Measurements from ENCODE around the gene ERICH4.
"Not testable (repeated sequence)": the region's sequence is repeated elsewhere in the genome, so short reads cannot be mapped to it uniquely, and the experiment has no call there.

The ERICH4 gene

DNA sequence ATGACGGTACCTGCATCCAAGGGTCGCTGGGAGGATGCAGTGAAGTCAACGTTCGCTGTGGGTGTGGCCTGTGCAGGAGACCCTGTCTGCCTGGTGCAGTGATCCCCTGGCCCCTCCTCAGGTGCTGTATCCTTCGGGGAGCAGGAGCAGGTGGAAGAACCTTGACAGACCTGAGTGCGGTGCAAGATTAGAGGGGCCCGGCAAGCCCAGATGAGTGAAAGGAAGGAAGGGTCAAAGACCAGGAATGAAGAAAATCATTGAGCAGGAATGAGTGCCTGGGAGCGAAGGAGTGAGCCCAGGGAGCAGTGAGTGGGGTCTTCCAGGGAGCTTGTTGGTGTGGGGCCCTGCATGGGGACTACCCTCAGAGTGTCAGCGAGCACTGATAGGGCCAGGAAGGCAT, 28.5 kb upstream of the ERICH4 start:
- DNase-seq (ENCODE audit: low read depth), result no peak

DNA sequence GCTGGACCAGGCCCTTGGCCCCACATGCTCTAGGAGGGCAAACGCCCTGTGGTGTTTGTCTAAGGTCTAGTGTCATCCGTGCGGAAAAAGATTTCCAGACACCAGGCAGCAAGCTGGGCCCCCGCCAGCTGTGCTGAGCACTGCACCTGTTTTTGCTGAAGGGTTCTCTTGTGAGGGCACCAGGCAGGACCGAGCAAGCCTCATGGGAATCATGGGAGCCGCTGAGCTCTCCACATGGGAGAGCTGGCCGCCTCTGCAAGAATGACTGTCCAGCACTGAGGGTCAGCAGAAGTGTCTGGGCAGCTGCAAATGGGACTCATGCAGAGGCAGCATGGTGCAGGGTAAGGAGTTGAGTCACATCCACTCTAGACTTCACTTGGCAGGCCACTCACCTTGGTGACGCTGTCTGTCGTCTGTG, 27.8 kb upstream of the ERICH4 start:
- no peak for DNase-seq (ENCODE audit: low read depth)

DNA sequence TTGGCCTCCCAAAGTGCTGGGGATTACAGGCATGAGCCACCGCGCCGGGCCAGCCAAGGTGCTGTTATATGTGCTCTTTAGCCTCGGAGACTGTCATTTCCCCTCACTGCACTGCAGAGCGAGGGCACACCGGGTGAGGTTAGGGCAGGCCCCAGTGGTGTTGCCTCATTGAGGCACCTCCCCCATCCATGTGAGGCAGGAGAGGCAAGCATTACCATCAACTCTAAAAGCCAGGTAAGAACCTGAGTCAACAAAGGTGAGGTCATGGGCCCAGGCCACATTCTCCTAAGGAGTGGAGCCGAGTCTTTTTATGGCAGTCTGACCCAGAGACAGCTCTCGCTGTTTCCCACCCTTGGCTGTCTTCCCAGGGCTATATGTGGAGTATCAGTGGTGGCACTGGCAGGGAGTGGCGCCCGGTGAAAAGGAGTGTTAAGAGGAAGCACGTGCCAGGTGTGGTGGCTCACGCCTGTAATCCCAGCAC, 26.7 kb upstream of the ERICH4 start:
- no peak for DNase-seq (ENCODE audit: low read depth)

DNA sequence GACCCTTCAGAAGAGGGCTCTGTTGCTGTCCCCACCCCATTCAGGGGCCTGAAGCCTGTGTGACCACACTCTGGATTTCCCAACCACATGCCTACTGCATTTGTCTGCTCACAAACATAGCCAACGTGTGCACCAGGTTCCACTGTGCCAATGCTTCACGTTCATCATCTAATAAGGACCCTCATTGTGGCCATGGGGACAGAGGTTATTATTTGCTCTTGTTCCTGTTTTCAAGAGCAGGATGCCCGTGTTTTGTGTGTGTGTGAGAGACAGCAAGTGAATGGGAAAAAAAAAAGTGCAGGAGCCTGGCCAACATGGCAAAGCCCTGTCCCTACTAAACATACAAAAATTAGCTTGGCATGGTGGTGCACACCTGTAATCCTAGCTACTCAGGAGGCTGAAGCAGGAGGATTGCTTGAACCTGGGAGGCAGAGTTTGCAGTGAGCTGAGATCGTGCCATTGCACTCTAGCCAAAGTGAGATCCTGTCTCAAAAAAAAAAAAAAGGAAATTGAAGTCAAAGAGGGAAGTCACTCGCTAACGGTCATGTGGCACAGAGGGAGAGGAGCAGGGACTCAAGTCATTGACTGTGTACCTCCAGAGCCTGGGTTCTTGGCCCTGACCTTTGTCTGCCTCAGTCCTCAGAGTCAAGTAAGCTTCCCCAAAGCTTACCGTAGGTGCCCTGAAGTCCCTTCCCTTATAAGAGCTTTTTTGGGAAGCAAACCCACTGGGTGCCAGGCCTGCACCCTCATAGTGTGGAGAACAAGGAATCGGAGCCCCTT, 22.7 kb upstream of the ERICH4 start:
- DNase-seq (ENCODE audit: low read depth), result no peak

DNA sequence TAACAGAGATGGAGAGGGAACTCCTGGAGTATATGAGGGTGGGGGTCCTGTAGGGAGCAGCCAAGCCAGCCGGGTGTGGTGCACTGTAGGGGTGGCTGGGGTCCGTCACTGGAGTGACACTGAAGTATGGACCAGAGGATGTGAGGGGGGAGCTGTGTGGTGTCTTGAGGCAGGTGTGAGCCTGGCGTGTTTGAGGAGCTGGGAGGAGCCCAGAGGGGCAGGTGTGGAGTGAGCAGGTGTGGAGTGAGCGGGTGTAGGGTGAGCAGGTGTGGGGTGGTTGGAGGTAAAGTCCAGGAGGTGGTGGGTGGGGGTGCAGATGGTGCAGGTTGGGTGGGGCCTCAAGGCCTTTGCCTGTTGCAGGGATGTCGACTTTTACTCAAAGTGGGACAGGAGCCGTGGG, 21.6 kb upstream of the ERICH4 start:
- DNase-seq (ENCODE audit: low read depth), result no peak

DNA sequence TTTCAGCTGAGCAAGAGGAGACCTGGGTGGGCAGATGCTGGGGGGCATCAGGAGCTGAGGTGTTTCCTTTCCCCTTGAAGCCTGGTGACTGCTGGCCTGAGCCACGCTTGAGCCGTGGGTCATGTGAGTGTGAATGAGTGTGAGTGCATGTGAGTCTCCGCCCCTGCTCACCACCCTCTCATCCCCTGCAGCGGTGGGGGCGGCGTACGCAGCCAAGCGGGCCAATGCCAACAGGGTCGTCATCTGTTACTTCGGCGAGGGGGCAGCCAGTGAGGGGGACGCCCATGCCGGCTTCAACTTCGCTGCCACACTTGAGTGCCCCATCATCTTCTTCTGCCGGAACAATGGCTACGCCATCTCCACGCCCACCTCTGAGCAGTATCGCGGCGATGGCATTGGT, 21.0 kb upstream of the ERICH4 start:
- no peak for DNase-seq (ENCODE audit: low read depth)

DNA sequence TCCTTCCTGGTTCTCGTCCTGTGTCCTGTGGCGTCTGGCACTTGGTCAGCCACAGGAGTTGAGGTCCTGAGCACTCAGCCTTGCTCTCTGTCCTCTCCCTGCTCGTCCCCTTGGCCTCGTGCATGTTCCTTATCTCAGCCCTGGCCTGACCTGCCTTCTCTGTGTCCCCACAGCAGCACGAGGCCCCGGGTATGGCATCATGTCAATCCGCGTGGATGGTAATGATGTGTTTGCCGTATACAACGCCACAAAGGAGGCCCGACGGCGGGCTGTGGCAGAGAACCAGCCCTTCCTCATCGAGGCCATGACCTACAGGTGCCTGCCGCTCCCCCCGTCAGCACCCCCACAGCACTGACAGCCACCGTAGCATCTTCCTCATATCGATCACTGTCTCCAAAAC, 20.5 kb upstream of the ERICH4 start:
- DNase-seq (ENCODE audit: low read depth), result no peak

DNA sequence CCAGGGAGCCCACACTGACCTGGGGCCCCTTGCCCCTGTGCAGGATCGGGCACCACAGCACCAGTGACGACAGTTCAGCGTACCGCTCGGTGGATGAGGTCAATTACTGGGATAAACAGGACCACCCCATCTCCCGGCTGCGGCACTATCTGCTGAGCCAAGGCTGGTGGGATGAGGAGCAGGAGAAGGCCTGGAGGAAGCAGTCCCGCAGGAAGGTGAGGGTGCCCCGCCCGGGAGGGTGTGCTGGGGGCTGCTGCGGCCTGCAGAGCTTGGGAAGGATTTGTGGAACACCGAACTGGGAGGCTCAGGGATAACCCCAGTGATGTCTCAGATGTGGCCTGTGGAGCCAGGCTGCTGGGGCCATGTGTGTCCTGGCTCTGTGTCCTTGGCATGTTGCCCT, 20.0 kb upstream of the ERICH4 start:
- DNase-seq (ENCODE audit: low read depth), result no peak

DNA sequence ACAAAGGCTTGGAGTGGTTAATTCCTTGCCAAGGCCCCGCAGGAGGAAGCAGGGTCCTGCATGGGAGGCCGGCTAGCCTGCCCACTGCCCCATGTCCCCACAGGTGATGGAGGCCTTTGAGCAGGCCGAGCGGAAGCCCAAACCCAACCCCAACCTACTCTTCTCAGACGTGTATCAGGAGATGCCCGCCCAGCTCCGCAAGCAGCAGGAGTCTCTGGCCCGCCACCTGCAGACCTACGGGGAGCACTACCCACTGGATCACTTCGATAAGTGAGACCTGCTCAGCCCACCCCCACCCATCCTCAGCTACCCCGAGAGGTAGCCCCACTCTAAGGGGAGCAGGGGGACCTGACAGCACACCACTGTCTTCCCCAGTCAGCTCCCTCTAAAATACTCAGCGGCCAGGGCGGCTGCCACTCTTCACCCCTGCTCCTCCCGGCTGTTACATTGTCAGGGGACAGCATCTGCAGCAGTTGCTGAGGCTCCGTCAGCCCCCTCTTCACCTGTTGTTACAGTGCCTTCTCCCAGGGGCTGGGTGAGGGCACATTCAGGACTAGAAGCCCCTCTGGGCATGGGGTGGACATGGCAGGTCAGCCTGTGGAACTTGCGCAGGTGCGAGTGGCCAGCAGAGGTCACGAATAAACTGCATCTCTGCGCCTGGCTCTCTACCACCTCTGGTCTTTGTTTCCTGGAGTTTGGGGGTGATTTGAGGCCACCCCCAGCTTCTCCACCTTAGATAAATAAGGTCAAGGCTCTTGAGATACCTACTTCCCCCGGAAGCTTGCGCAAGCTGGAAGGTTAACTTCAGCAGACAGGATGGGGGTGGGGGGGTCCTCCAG, 18.4 kb upstream of the ERICH4 start:
- DNase-seq (ENCODE audit: low read depth), result no peak

DNA sequence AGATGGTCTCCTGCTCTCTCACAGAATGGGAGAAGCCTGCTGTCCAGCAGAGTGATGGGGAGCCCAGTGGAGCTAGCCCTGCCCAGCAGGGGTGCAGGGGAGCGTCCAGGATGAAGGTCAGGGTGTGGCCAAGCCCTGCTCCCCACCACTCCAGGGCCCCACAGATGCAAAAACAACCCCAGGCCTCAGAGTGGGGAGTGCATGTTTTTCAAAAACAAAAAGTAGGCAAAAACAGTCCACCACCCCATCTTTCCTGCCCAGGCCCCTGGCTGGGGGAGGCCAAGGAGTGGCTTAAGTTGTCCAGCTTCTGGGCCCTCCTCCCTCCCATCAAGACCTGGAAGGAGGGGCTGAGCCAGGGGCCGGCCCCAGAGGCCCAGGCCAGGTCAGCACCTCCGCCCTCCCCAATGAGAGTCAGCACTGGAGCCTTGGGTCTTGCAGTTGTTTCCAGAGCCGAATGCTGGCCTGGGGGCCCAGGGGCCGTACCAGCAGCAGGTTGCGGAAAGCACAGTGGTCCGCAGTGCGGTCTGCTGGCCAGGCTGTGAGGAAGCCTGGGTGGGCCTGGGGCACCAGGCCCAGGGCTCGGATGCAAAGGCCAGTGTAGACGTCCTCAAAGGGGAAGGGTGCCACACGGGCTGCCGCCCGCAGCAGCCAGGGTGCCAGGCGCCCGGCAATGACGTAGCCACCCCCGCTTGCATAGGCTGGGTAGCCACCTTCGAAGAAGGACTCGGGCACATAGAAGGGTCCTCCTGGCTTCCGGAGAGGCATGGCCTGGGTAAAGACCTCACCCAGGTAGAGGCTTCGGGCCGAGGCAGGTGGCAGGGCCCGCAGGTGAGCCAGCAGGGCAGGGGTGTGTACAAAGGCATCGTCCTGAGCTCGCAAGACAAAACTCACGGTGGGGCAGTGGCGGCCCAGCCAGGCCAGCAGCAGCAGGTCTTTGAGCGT, 17.5 kb upstream of the ERICH4 start:
- DNase-seq (ENCODE audit: low read depth), result no peak

DNA sequence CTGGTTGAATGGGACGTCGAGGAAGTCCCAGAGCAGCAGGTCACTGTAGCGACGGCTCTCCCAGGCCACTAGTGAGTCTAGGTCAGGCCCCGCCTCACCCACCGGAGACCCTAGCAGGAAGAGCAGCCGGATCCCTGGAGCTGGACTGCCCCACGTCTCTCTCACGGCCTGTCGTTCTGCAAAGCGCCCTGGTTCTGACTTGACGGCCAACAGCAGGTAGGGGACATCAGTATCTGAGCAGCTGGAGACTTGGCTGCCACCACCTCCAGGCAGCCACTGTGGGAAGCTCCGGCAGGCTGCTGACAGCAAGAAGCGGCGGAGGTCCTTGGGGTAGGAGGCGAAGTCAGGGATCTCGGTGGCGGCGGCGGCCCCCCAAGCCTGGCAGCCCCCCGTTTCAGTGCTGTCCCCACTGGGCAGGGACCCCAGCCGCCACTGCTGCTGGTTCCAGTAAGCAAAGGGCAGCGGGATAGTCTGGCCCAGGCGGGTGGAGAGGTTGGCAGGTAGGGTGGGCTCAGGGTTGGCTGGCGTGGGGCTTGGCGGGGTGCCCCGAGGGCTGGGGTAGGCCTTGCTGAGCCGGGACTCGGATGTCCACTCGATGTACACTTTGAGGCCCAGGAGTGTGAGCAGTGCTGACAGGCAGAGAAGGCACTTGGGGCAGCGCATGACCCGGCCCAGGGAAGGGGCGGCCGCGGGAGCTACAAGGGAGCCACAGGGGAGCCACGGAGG, 16.7 kb upstream of the ERICH4 start:
- no peak for DNase-seq (ENCODE audit: low read depth)

DNA sequence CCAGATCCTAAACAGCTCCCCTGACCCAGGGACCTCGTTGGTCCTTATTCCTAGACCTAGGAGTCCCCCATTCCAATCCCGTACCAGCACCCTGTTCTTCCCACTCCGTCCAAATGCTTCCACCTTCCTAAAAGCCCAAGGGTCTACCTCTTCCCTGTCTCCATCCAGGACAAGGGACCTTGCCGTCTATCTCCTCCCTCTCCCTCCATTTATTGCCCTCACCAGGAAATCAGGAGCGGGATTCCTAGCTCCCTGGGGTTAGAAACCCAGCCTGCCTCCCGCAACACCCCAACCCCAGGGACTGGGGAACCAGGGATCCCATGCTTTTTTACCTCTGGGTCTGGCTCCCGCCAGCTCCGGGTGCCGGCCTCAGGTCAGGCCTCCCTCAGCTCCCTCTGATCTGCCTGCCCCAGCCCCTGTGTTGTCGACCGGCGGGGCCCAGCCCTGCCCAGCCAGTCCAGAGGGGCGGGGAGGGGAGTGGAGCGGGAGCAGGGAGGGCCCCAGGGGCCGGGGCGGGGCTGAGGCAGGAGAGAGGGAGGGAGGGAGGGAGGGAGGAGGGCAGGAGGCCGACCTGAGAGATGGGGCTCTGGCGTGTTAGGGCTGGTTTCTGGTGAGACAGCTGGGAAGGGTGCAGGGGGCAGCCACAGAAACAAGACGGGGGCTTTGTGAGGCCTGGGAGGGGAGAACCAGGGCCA, 15.9 kb upstream of the ERICH4 start, which contains the start of gene B3GNT8:
TSS of gene B3GNT8 (minus strand) at position 423 of the 695 bp plus-strand sequence. CDS start 596 bp downstream, outside the sequence.
- no peak for DNase-seq (ENCODE audit: low read depth)

DNA sequence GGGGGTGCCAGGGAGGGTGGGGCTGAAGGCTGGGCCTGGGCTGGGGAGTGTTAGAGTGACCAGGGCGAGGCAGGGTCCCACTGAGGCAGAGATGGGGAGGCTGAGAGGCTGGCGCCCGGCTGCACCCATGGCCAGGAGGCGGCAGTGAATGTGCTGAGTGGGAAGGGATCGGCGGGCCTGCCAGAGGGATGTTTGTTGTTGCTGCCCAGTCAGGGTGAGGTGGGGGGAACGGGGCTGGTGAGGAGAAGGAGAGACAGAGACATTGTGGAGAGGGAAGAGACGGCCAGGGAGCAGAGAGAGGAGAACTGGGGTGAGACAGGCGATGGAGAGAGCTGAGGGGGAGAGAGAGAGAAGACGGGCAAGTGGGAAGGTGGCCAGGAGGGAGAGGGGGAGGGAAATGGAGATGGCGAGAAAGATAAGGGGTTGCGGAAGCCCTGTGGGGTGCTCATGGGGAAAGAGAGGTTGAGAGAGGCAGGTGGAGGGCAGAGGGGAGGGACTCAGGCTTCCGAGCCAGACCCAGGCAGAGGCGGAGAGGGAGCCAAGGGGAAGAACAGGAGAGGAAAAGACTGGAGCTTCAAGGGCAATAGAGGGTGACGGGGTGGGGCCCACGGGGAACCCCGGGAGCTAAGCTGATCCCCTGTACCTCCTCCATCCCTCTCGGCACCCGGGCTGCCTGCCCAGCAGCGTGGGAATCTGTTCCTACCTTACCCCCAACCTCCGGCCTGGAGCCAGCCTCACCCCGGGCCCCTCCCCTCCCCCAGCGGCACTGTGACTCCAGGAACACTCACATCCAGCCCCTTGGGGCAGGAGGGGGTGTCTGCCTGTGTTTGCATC, 15.1 kb upstream of the ERICH4 start:
- DNase-seq (ENCODE audit: low read depth), result no peak

DNA sequence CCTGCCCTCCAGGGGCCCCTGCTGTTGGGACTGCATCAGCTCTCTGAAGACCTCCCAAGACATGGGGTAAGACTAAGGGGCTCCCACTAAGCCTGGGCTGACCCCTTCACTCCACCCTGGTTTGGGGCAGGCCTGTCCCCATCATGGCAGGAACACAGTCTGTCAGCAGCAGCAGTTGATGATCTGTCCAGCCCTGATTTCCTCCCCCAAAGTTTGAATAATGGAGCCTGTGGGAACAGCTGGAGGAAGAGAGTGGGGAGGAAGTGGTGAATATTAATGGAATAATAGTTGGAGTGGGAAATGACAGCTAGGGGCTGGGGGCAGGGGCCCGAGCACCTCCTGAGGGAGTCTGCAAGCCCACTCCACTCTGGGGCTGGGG, 14.5 kb upstream of the ERICH4 start:
- no peak for DNase-seq (ENCODE audit: low read depth)

DNA sequence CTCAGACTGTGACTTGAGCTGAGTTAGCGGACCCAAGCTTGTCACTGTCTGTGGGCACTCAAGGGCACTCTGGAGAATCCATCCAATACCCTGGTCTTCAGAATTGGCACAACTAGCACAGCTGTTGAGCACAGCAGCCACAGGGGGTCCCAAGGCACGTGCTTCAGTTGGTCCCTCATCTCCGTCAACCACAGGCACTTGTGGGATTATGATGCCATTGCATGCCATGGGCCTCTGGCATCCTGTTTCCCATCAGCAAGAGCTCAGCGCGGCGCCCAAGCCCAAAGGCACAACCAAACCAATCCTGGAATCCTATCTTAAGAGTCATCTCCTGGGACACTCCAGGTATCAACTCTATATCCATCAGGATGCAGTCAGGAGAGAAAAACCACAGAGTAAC, 12.0 kb upstream of the ERICH4 start:
- no peak for DNase-seq (ENCODE audit: low read depth)

DNA sequence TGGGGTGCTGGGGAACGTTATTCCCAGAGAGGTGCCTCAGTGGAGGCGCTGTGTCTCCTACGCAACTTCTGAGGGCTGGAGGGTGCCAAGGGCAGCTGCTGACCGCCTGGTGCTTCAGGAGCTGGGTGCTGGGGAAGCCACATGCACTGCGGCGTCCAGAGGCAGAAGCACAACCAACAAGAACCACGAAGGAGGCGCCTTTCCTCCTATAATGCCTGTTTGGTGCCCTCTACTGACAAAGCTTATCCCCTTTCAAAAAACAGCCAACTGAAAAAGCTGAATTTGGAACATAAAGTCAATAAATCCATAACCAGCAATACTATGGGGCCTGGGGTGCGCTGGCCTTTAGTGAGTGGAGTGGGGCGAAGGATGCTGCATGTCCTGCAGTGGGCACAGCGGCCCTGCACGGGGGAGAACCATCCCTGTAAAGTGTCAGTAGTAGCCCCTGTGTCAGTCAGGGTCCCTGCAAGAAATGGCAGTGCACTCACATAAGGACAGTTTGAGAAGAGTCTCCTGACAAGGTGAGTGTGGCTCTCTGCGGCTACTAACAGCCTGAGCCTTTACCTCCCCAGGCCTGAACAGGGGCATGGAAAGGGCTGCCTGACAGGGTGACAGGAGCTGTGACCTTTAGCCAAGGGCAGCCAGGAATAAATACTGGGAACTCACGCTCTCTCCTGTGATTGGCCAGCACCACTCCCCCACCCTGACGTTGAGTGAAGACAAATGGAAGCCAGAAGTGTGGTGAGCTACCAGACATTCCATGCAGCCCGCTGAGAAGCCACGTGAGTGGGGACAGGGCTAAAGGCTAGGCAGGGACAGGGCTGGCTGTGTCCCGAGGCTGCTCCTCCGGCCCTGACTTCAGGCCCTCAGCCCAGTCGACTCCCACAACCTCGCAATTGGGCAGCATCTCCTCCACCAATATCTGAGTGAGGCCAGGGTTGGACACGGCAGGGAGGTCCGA, 11.2 kb upstream of the ERICH4 start:
- no peak for DNase-seq (ENCODE audit: low read depth)

DNA sequence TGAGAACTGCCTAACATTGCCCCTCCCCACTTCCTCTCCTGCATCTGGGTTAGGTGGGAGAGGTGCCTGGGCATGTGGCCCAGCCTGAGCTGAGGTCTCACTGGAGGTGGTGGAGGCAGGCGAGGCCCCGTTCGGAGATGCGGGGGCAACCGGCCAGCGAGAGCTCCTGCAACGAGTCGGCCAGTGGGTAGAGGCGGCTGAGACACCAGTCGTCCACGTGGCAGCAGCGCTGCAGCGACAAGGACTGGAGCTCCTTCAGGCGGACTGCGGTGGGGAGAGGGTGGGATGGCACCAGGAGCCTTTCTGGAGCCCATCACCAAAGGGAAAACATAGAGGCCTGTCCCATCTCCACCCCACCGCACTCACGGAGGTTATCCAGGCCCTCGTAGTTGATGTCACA, 9.8 kb upstream of the ERICH4 start:
- DNase-seq (ENCODE audit: low read depth), result no peak

DNA sequence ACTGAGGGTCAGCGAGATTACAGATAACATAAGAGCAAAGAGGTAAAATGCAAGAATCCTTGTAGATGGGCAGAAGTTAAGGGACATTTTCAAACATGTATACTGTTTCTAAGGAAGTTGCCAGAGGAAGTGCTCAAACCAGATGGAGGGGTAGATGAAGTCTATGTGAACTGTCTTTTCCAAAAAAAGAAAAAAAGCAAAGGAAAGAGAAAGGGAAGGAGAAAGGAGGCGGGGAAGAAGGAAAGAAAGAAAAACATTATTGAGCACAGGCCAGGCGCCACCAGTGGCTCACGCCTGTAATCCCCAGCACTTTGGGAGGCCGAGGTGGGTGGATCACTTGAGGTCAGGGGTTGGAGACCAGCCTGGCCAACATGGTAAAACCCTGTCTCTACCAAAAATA, 8.5 kb upstream of the ERICH4 start:
- no peak for DNase-seq (ENCODE audit: low read depth)

DNA sequence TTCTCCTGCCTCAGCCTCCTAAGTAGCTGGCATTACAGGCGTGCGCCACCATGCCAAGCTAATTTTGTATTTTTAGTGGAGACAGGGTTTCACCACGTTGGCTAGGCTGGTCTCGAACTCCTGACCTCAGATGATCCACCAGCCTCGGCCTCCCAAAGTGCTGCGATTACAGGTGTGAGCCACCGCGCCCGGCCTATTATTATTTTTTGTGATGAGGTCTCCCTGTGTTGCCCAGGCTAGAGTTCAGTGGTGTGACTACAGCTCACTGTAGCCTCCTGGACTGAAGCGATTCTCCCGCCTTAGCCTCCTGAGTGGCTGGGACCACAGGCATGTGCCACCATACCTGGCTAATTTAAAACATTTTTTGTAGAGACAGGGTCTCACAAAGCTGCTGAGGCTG, 7.6 kb upstream of the ERICH4 start:
- DNase-seq (ENCODE audit: low read depth), result not testable (repeated sequence)
